ENCODE measurements around the gene PTPRZ1. TPM values are rescaled to one million over a fixed set of nuclear protein-coding genes. Genes with fewer than 3 reads are reported as not detected.

Gene PTPRZ1
- total RNA-seq, 6 experiments from 2014 or later = 0.29 to 0.47 TPM; not detected in 4

GRCh38 chr7:121966276-121966934 is 93.4 kb downstream of the PTPRZ1 start:
- Histone ChIP-seq H3K4me1 (no peaks in the 10 kb centered on the region), H3K36me3 (no peaks in the 10 kb centered on the region), H3K27ac (no peak overlapping the region), H3K27me3 (no peaks in the 10 kb centered on the region), H3K9me3 (no peaks in the 10 kb centered on the region), H3K4me3 (no peak overlapping the region)
- TF ChIP-seq POLR2A (IDR thresholded peaks at IDR 0.05) = no peak
- no peak for ATAC-seq
- intact Hi-C loops (cut with DNase I) = no loop called here
- no peak for DNase-seq
- 21% methylated on average over 2 of the region's 2 CpGs for WGBS (ENCODE audit: insufficient coverage, low coverage, low lambda C conversion rate, missing lambda C conversion rate)

GRCh38 chr7:121966935-121967332 is 94.0 kb downstream of the PTPRZ1 start:
- DNase-seq (no peak), ATAC-seq (no peak)
- Histone ChIP-seq H3K27me3 (no peaks in the 10 kb centered on the region), H3K4me1 (no peaks in the 10 kb centered on the region), H3K36me3 (no peaks in the 10 kb centered on the region), H3K9me3 (no peaks in the 10 kb centered on the region), H3K4me3 (no peak overlapping the region), H3K27ac (no peak overlapping the region)
- WGBS (ENCODE audit: insufficient coverage, low coverage, low lambda C conversion rate, missing lambda C conversion rate) = 40% methylated on average over 4 of the region's 4 CpGs
- intact Hi-C loops (cut with DNase I) = no loop called here
- no peak for TF ChIP-seq POLR2A (IDR thresholded peaks at IDR 0.05)
- no peak for TF ChIP-seq CTCF (IDR thresholded peaks at IDR 0.05)

- H3K9me3 ChIP-seq = no peaks in the 10 kb centered on the region
- no peaks in the 10 kb centered on the region for H3K4me1 ChIP-seq
- H3K27me3 ChIP-seq = no peaks in the 10 kb centered on the region
- WGBS (ENCODE audit: insufficient coverage, low coverage, low lambda C conversion rate, missing lambda C conversion rate) = 73% methylated on average over 1 of the region's 1 CpG
- DNase-seq (no peak), ATAC-seq (no peak)
- no peak for TF ChIP-seq CTCF (IDR thresholded peaks at IDR 0.05)
- no peak for TF ChIP-seq POLR2A (IDR thresholded peaks at IDR 0.05)
- intact Hi-C loops (cut with DNase I) = no loop called here
- no peak overlapping the region for H3K27ac ChIP-seq
- no peaks in the 10 kb centered on the region for H3K36me3 ChIP-seq
- H3K4me3 ChIP-seq = no peak overlapping the region
These were observed 112.6 kb downstream of the PTPRZ1 start for GRCh38 chr7:121985476-121986030.

DNA sequence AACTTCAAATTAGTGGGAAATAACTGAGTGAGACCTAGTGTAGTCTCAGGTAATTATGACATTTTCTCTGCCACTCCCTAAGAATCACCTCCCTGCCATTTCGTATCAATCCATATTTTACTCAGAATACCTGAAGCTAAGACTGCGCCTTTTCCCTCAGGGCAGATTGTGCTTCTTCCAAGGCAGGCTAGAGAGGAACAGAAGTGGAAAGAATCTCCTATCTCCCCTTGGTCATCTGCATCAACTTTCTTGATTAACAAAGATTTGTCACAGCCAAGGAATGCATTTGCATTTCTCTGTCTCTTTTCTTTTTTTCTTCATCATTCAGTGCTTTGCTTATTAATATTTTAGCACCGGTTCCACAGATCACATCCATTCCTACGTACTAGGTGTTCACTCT is 119.1 kb downstream of the PTPRZ1 start:
- DNase-seq (no peak), ATAC-seq (no peak)
- no peak overlapping the region for H3K27ac ChIP-seq
- no peaks in the 10 kb centered on the region for H3K36me3 ChIP-seq
- H3K4me1 ChIP-seq = no peaks in the 10 kb centered on the region
- H3K4me3 ChIP-seq = no peak overlapping the region
- 66% methylated on average over 4 of the region's 4 CpGs for WGBS (ENCODE audit: insufficient coverage, low coverage, low lambda C conversion rate, missing lambda C conversion rate)
- no peaks in the 10 kb centered on the region for H3K27me3 ChIP-seq
- no peaks in the 10 kb centered on the region for H3K9me3 ChIP-seq
- TF ChIP-seq CTCF (IDR thresholded peaks at IDR 0.05) (no peak), POLR2A (IDR thresholded peaks at IDR 0.05) (no peak)
- intact Hi-C loops (cut with DNase I) = loop anchor here in 1 of 2 donors (10.0 kb wide), 1 partner anchor 237 kb away; no protein-coding TSS in a partner anchor

- ATAC-seq (peak; percentile 91 to 97 (median 94)), DNase-seq (peak in 2 of 3 donors; percentile 40 to 54)
- TF ChIP-seq POLR2A (IDR thresholded peaks at IDR 0.05) = no peak
- TF ChIP-seq CTCF (IDR thresholded peaks at IDR 0.05) = peak; percentile 37 to 59 (median 53)
- Histone ChIP-seq H3K27ac (no peak overlapping the region), H3K4me3 (no peak overlapping the region), H3K27me3 (no peaks in the 10 kb centered on the region), H3K9me3 (no peaks in the 10 kb centered on the region), H3K4me1 (no peaks in the 10 kb centered on the region), H3K36me3 (no peaks in the 10 kb centered on the region)
- intact Hi-C loops (cut with DNase I) = loop anchor here in 1 of 2 donors (10.0 kb wide), 1 partner anchor 240 kb away; no protein-coding TSS in a partner anchor
- 5% methylated on average over 5 of the region's 5 CpGs for whole genome bisulfite sequencing (ENCODE audit: insufficient coverage, low coverage, low lambda C conversion rate, missing lambda C conversion rate)
These were observed 121.9 kb downstream of the PTPRZ1 start for GRCh38 chr7:121994625-121995410.
